GM23338 (cell line): ENCODE measurements around the gene IRF3. TPM values are rescaled to one million over a fixed set of nuclear protein-coding genes. Genes with fewer than 3 reads are reported as not detected.
A peak's percentile ranks its signal among the peaks of the same experiment; 100 is the strongest.
"Not testable (repeated sequence)": the region's sequence is repeated elsewhere in the genome, so short reads cannot be mapped to it uniquely, and the experiment has no call there.

ENCODE experiments used
- ATAC-seq: fragments of 200-7000 bp; cut with Tn5 transposase; 3 replicates; pipeline ENCODE4 v1.9.1; 2020
- DNase-seq: peaks from one replicate; pipeline ENCODE4 v3.0.0-alpha.2; 2015; ENCODE audit warnings: low spot score
- H2AFZ ChIP-seq: fragments of 200-600 bp; sonication (generic); 2 replicates; pipeline ENCODE4 v1.8.0; 2016; ENCODE audit warnings: antibody characterized with exemption, mild to moderate bottlenecking, moderate library complexity
- H3F3A ChIP-seq: fragments of 200-600 bp; sonication (generic); replicated peaks from 2 replicates; pipeline ENCODE4 v1.8.0; 2017; ENCODE audit warnings: antibody characterized with exemption, mixed run types, low read depth
- H3K27ac ChIP-seq: fragments of 200-600 bp; sonication (generic); 2 replicates; pipeline ENCODE4 v1.6.1; 2016; ENCODE audit warnings: low read depth
- H3K27me3 ChIP-seq: fragments of 200-600 bp; sonication (generic); 2 replicates; pipeline ENCODE4 v1.8.0; 2016; ENCODE audit warnings: mild to moderate bottlenecking, mixed run types, moderate library complexity; ENCODE audit not compliant: insufficient read depth
- H3K36me3 ChIP-seq: fragments of 200-600 bp; sonication (generic); 2 replicates; pipeline ENCODE4 v1.8.0; 2016; ENCODE audit warnings: mild to moderate bottlenecking; ENCODE audit not compliant: insufficient read depth
- H3K4me1 ChIP-seq: fragments of 200-600 bp; sonication (generic); 2 replicates; pipeline ENCODE4 v1.8.0; 2016; ENCODE audit warnings: mild to moderate bottlenecking, moderate library complexity; ENCODE audit not compliant: insufficient read depth
- H3K4me2 ChIP-seq: fragments of 200-600 bp; sonication (generic); 2 replicates; pipeline ENCODE4 v1.7.1; 2017; ENCODE audit warnings: mixed run types
- H3K4me3 ChIP-seq: fragments of 200-600 bp; sonication (generic); 2 replicates; pipeline ENCODE4 v1.6.1; 2016; ENCODE audit warnings: mixed run types
- H3K79me2 ChIP-seq: fragments of 200-600 bp; sonication (generic); replicated peaks from 2 replicates; pipeline ENCODE4 v1.8.0; 2017; ENCODE audit warnings: mild to moderate bottlenecking; ENCODE audit not compliant: insufficient read depth
- H3K9me2 ChIP-seq: fragments of 200-600 bp; sonication (generic); 2 replicates; pipeline ENCODE4 v1.8.0; 2017; ENCODE audit not compliant: insufficient read depth
- H4K20me1 ChIP-seq: fragments of 200-600 bp; sonication (generic); replicated peaks from 2 replicates; pipeline ENCODE4 v1.8.0; 2017; ENCODE audit warnings: mild to moderate bottlenecking; ENCODE audit not compliant: insufficient read depth
- H3K27ac Mint-ChIP-seq: 2 replicates; pipeline ENCODE4 v1.8.0; 2020; ENCODE audit warnings: inconsistent platforms, mild to moderate bottlenecking, moderate library complexity, mixed read lengths
- H3K27me3 Mint-ChIP-seq: 3 replicates; pipeline ENCODE4 v1.8.0; 2022; ENCODE audit warnings: low read depth, mild to moderate bottlenecking, moderate library complexity, mixed read lengths, inconsistent platforms; ENCODE audit not compliant: insufficient read depth, poor library complexity
- H3K36me3 Mint-ChIP-seq: 3 replicates; pipeline ENCODE4 v1.8.0; 2021; ENCODE audit warnings: low read depth, mild to moderate bottlenecking, inconsistent platforms, moderate library complexity, mixed read lengths
- H3K4me1 Mint-ChIP-seq: 3 replicates; pipeline ENCODE4 v1.8.0; 2020; ENCODE audit warnings: mild to moderate bottlenecking, inconsistent platforms, mixed read lengths
- H3K4me3 Mint-ChIP-seq: 3 replicates; pipeline ENCODE4 v1.8.0; 2021; ENCODE audit warnings: moderate library complexity, mild to moderate bottlenecking, inconsistent platforms, mixed read lengths
- H3K9me3 Mint-ChIP-seq: 3 replicates; pipeline ENCODE4 v1.8.0; 2020; ENCODE audit warnings: moderate library complexity, mild to moderate bottlenecking, inconsistent platforms, mixed read lengths
- polyA plus RNA-seq: library from polyadenylated mRNA; unstranded; fragments of >200 nt; fragmentation: Nextera tagmentation; extraction: Ambion mirVana; gene quantifications from 2 replicates; pipeline ENCODE4 v1.2.1, GENCODE V29; 2016
- total RNA-seq: library from RNA; depleted of rRNA; stranded (reverse); fragments of >200 nt; shearing (Covaris generic); gene quantifications from 2 replicates; pipeline ENCODE4 v1.2.3, GENCODE V29; 2014
- TF ChIP-seq, protein P1 (sequence below), 2 experiments: fragments of 200-600 bp in 1 of 2; sonication (generic) in 1 of 2; conservative IDR thresholded peaks; 2 replicates each; pipeline versions ENCODE4 v1.5.1 to v1.6.1; 2016 to 2017; ENCODE audit warnings: antibody characterized with exemption in 2 of 2, low read depth in 2 of 2, mild to moderate bottlenecking in 2 of 2, moderate library complexity in 1 of 2
- TF ChIP-seq, protein P2 (sequence below): IDR thresholded peaks from one replicate; pipeline ENCODE4 v1.6.1; 2018; ENCODE audit warnings: antibody characterized with exemption; ENCODE audit not compliant: unreplicated experiment

Gene IRF3
- total and polyA plus RNA-seq, 2 experiments from 2014 or later: 57.4 to 164 TPM

DNA sequence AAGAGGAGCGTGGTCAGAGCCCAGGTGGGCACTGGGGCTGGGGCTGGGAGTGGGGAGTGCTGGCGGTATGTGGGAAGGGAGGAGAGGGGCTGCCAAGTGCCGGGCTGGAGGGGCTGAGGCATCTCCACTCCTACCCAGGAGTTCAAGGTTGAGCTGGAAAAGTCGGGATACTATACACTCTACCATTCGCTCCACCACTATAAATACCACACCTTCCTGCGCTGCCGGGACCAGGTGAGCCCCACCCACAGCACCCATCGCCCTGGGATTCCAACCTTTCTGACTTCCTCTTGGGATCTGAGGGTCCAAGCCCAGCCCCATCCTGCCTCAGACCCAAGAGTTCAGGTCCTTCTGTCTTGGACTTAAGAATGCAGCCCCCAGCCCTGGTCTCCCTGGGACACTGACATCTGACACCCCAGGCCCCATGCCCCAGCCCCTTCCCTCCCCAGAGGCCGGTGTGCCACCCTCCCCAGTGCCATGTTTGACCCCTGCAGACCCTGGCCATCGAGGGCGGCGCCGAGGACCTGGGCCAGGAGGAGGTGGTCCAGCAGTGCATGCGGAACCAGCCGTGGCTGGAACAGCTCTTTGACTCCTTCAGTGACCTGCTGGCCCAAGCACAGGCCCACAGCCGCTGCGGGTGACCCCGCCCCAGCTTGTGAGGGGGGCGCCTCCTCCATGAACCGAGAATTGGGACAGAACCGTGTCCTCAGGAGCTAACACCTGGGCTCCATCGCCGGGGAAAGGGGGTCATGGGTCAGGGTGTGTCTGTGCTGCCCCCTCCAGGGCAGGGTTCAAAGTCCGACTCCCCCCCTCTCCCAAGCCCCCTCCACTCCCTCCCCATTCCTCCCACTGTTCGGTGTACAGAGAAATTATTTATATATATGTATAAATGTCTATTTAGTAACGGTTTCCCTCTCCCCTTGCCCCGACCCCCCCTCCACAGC lies 40.4 kb downstream of the IRF3 start:
- ATAC-seq: peak; percentile 31
- H2AFZ ChIP-seq: no peak overlapping the region
- H3K4me3 ChIP-seq: no peak overlapping the region
- H3K4me2 ChIP-seq: no peak overlapping the region
- H3F3A ChIP-seq: peaks cover 25% of the 10 kb centered on the region
- TF ChIP-seq, protein P1, sequence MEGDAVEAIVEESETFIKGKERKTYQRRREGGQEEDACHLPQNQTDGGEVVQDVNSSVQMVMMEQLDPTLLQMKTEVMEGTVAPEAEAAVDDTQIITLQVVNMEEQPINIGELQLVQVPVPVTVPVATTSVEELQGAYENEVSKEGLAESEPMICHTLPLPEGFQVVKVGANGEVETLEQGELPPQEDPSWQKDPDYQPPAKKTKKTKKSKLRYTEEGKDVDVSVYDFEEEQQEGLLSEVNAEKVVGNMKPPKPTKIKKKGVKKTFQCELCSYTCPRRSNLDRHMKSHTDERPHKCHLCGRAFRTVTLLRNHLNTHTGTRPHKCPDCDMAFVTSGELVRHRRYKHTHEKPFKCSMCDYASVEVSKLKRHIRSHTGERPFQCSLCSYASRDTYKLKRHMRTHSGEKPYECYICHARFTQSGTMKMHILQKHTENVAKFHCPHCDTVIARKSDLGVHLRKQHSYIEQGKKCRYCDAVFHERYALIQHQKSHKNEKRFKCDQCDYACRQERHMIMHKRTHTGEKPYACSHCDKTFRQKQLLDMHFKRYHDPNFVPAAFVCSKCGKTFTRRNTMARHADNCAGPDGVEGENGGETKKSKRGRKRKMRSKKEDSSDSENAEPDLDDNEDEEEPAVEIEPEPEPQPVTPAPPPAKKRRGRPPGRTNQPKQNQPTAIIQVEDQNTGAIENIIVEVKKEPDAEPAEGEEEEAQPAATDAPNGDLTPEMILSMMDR (conservative IDR thresholded peaks at IDR 0.05; ENCODE audit: low read depth in 2 of 2): peak in 1 of 2 experiments; percentile 10; a peak in 1 of 4 replicates
- TF ChIP-seq, protein P2, sequence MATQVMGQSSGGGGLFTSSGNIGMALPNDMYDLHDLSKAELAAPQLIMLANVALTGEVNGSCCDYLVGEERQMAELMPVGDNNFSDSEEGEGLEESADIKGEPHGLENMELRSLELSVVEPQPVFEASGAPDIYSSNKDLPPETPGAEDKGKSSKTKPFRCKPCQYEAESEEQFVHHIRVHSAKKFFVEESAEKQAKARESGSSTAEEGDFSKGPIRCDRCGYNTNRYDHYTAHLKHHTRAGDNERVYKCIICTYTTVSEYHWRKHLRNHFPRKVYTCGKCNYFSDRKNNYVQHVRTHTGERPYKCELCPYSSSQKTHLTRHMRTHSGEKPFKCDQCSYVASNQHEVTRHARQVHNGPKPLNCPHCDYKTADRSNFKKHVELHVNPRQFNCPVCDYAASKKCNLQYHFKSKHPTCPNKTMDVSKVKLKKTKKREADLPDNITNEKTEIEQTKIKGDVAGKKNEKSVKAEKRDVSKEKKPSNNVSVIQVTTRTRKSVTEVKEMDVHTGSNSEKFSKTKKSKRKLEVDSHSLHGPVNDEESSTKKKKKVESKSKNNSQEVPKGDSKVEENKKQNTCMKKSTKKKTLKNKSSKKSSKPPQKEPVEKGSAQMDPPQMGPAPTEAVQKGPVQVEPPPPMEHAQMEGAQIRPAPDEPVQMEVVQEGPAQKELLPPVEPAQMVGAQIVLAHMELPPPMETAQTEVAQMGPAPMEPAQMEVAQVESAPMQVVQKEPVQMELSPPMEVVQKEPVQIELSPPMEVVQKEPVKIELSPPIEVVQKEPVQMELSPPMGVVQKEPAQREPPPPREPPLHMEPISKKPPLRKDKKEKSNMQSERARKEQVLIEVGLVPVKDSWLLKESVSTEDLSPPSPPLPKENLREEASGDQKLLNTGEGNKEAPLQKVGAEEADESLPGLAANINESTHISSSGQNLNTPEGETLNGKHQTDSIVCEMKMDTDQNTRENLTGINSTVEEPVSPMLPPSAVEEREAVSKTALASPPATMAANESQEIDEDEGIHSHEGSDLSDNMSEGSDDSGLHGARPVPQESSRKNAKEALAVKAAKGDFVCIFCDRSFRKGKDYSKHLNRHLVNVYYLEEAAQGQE: no peak
- Mint-ChIP-seq H3K27me3 (peaks cover 18% of the 10 kb centered on the region), H3K36me3 (peaks cover 55% of the 10 kb centered on the region), H3K4me1 (no peaks in the 10 kb centered on the region; the same call in 2 of the 3 replicates), H3K27ac (no peak overlapping the region), H3K9me3 (no peaks in the 10 kb centered on the region), H3K4me3 (no peak overlapping the region)
- H3K9me2 ChIP-seq: no peaks in the 10 kb centered on the region
- DNase-seq: no peak
- no peaks in the 10 kb centered on the region for H3K4me1 ChIP-seq
- no peaks in the 10 kb centered on the region for H3K27me3 ChIP-seq
- peaks cover 18% of the 10 kb centered on the region for H4K20me1 ChIP-seq
- H3K79me2 ChIP-seq: peaks cover 6% of the 10 kb centered on the region
- H3K27ac ChIP-seq: no peak overlapping the region
- H3K36me3 ChIP-seq: peaks cover 8% of the 10 kb centered on the region; the same call in 1 of the 2 replicates

DNA sequence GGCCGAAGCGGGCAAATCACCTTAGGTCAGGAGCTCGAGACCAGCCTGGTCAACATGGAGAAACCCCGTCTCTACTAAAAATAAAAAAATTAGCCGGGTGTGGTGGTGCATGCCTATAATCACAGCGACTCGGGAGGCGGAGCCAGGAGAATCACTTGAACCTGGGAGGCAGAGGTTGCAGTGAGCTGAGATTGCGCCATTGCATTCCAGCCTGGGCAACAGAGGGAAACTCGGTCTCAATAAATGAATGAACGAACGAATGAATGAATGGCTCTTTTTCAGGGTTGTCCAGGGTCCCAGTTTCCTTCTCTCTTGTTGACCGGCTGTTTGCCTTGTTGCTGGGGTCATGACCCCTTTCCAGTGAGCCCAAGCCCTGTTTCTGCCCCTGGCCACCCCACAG lies 47.8 kb downstream of the IRF3 start:
- H3K4me2 ChIP-seq, H3K9me2 ChIP-seq, H3K27ac ChIP-seq, H3K4me3 Mint-ChIP-seq, H3K9me3 Mint-ChIP-seq, H3K27me3 ChIP-seq, H3K4me1 ChIP-seq, H3K4me1 Mint-ChIP-seq, H3K4me3 ChIP-seq, H2AFZ ChIP-seq, ATAC-seq, DNase-seq: not testable (repeated sequence)
- peaks cover 17% of the 10 kb centered on the region for H3F3A ChIP-seq
- Mint-ChIP-seq H3K27ac (peak overlapping the region; percentile 67; the same call in 1 of the 2 replicates), H3K36me3 (peaks cover 83% of the 10 kb centered on the region), H3K27me3 (peaks cover 16% of the 10 kb centered on the region)
- peaks cover 22% of the 10 kb centered on the region for H3K36me3 ChIP-seq
- peaks cover 23% of the 10 kb centered on the region for H3K79me2 ChIP-seq
- H4K20me1 ChIP-seq: peaks cover 49% of the 10 kb centered on the region
